Naive thymus-derived CD4-positive, alpha-beta T cell (primary cell): ENCODE data around the gene TMEM132C. TPM values are rescaled to one million over a fixed set of nuclear protein-coding genes. Genes with fewer than 3 reads are reported as not detected.
A peak's percentile ranks its signal among the peaks of the same experiment; 100 is the strongest.

ENCODE experiments used
- ATAC-seq: fragments of 150-1000 bp; cut with Tn5 transposase; 2 replicates; pipeline ENCODE4 v1.10.0; 2021; ENCODE audit warnings: mild to moderate bottlenecking, moderate library complexity
- CTCF ChIA-PET: fragments of 350-600 bp; sonication (Branson Sonifier 250); formaldehyde crosslinking; loops from one replicate; lab custom pipeline; 2021; ENCODE audit warnings: antibody characterized with exemption; lab: Charles Lee
- POLR2A ChIA-PET: fragments of 350-600 bp; sonication (Branson Sonifier 250); formaldehyde crosslinking; loops from one replicate; lab custom pipeline; 2021; ENCODE audit warnings: antibody characterized with exemption, inconsistent platforms; lab: Charles Lee
- DNase-seq, 9 donors: peaks; one replicate each; pipeline versions ENCODE4 v3.0.0 to v3.0.0-alpha.2; 2020 to 2022; ENCODE audit warnings: mixed read lengths in 1 of 9
- H3K27ac ChIP-seq: one replicate; pipeline ENCODE4 v1.7.0; 2013; ENCODE audit warnings: mild to moderate bottlenecking, low read depth, low read length, moderate library complexity
- H3K27me3 ChIP-seq, 2 donors: one replicate each; pipeline ENCODE4 v1.7.0; 2013; ENCODE audit warnings: low read length in 2 of 2, mild to moderate bottlenecking in 2 of 2, moderate library complexity in 2 of 2; ENCODE audit not compliant: control insufficient read depth in 2 of 2, insufficient read depth in 2 of 2
- H3K36me3 ChIP-seq, 3 experiments: 1 replicate in 2 of 3; 2 replicates in 1 of 3; pipeline ENCODE4 v1.7.0; 2013; ENCODE audit warnings: low read length in 3 of 3, mild to moderate bottlenecking in 3 of 3, moderate library complexity in 1 of 3; ENCODE audit not compliant: insufficient read depth in 3 of 3, control insufficient read depth in 2 of 3
- H3K4me1 ChIP-seq, 2 donors: one replicate each; pipeline ENCODE4 v1.7.0; 2013; ENCODE audit warnings: low read length in 2 of 2, mild to moderate bottlenecking in 2 of 2, moderate library complexity in 1 of 2; ENCODE audit not compliant: control insufficient read depth in 2 of 2, insufficient read depth in 2 of 2
- H3K4me3 ChIP-seq: 2 replicates; pipeline ENCODE4 v1.7.0; 2013; ENCODE audit warnings: mild to moderate bottlenecking, low read length
- H3K9me3 ChIP-seq, 3 experiments: 1 replicate in 2 of 3; 2 replicates in 1 of 3; pipeline ENCODE4 v1.7.0; 2013; ENCODE audit warnings: low read length in 3 of 3; ENCODE audit not compliant: control insufficient read depth in 2 of 3
- H3K27ac Mint-ChIP-seq, 9 donors: one replicate each; pipeline ENCODE4 v1.8.0; 2020 to 2022; ENCODE audit warnings: mixed read lengths in 9 of 9, mild to moderate bottlenecking in 8 of 9, moderate library complexity in 5 of 9, inconsistent platforms in 2 of 9
- H3K27me3 Mint-ChIP-seq, 5 donors: one replicate each; pipeline ENCODE4 v1.8.0; 2021 to 2022; ENCODE audit warnings: mixed read lengths in 5 of 5, mild to moderate bottlenecking in 1 of 5
- H3K36me3 Mint-ChIP-seq, 5 donors: one replicate each; pipeline ENCODE4 v1.8.0; 2020 to 2022; ENCODE audit warnings: mixed read lengths in 5 of 5, mild to moderate bottlenecking in 3 of 5, inconsistent platforms in 1 of 5
- H3K4me1 Mint-ChIP-seq, 7 donors: one replicate each; pipeline ENCODE4 v1.8.0; 2020 to 2022; ENCODE audit warnings: mixed read lengths in 7 of 7, mild to moderate bottlenecking in 3 of 7, inconsistent platforms in 1 of 7
- H3K4me3 Mint-ChIP-seq, 10 donors: one replicate each; pipeline ENCODE4 v1.8.0; 2020 to 2022; ENCODE audit warnings: mild to moderate bottlenecking in 10 of 10, mixed read lengths in 10 of 10, moderate library complexity in 6 of 10, inconsistent platforms in 2 of 10
- H3K9me3 Mint-ChIP-seq, 11 donors: one replicate each; pipeline ENCODE4 v1.8.0; 2020 to 2022; ENCODE audit warnings: mixed read lengths in 11 of 11, mild to moderate bottlenecking in 4 of 11, inconsistent platforms in 1 of 11, moderate library complexity in 1 of 11
- intact Hi-C, 2 donors: fragments of 100-400 bp; cut with micrococcal nuclease; formaldehyde crosslinking; loops; one replicate each; pipeline ENCODE4 v1.15.1; 2023
- polyA plus RNA-seq, 2 donors: library from polyadenylated mRNA; unstranded; fragments of 300-500 nt; fragmentation: Illumina TruSeq; gene quantifications; one replicate each; pipeline ENCODE4 v1.2.3, GENCODE V29; 2021
- total RNA-seq, 6 experiments: library from RNA in 5 of 6; stranded (reverse) in 5 of 6; gene quantifications; 1 replicate in 5 of 6; 2 replicates in 1 of 6; pipeline ENCODE4 v1.2.3 and lab custom pipeline; 2021 to 2026

The TMEM132C gene
- total and polyA plus RNA-seq, 7 experiments from 2014 or later = not detected

GRCh38 chr12:128353301-128353700 is 86.3 kb downstream of the TMEM132C start:
- H3K4me1 Mint-ChIP-seq = peaks cover 0 to 2% (median 0%) of the 10 kb centered on the region in 7 donors
- no peaks in the 10 kb centered on the region for H3K36me3 ChIP-seq
- H3K4me3 Mint-ChIP-seq = no peak overlapping the region
- intact Hi-C loops = no loop called here
- H3K27me3 Mint-ChIP-seq = peaks cover 0 to 38% (median 22%) of the 10 kb centered on the region in 5 donors
- H3K27ac Mint-ChIP-seq = no peak overlapping the region
- CTCF ChIA-PET = no interaction called here
- POLR2A ChIA-PET = no interaction called here
- no peak overlapping the region for H3K4me3 ChIP-seq
- peaks cover 0 to 7% (median 0%) of the 10 kb centered on the region in 3 experiments for H3K9me3 ChIP-seq
- no peak overlapping the region for H3K27ac ChIP-seq
- DNase-seq = no peak
- no peak for ATAC-seq
- peaks cover 11 to 41% (median 19%) of the 10 kb centered on the region in 11 donors for H3K9me3 Mint-ChIP-seq
- no peaks in the 10 kb centered on the region for H3K27me3 ChIP-seq
- H3K36me3 Mint-ChIP-seq = peaks cover 0 to 14% (median 0%) of the 10 kb centered on the region in 5 donors
- H3K4me1 ChIP-seq = no peaks in the 10 kb centered on the region

GRCh38 chr12:128356547-128356946 is 89.6 kb downstream of the TMEM132C start:
- Histone ChIP-seq H3K9me3 (peaks cover 0 to 7% (median 0%) of the 10 kb centered on the region in 3 experiments), H3K27me3 (no peaks in the 10 kb centered on the region), H3K4me3 (no peak overlapping the region), H3K4me1 (no peaks in the 10 kb centered on the region), H3K27ac (no peak overlapping the region), H3K36me3 (no peaks in the 10 kb centered on the region)
- intact Hi-C loops = no loop called here
- peaks cover 0 to 14% (median 0%) of the 10 kb centered on the region in 5 donors for H3K36me3 Mint-ChIP-seq
- no peak overlapping the region for H3K27ac Mint-ChIP-seq
- POLR2A ChIA-PET = no interaction called here
- H3K9me3 Mint-ChIP-seq = peaks cover 6 to 34% (median 14%) of the 10 kb centered on the region in 11 donors
- CTCF ChIA-PET = no interaction called here
- ATAC-seq (no peak), DNase-seq (no peak)
- H3K27me3 Mint-ChIP-seq = peaks cover 0 to 36% (median 21%) of the 10 kb centered on the region in 5 donors
- no peak overlapping the region for H3K4me3 Mint-ChIP-seq
- peaks cover 0 to 2% (median 0%) of the 10 kb centered on the region in 7 donors for H3K4me1 Mint-ChIP-seq

GRCh38 chr12:128361400-128361995 is 94.5 kb downstream of the TMEM132C start:
- intact Hi-C loops = no loop called here
- Histone ChIP-seq H3K36me3 (no peaks in the 10 kb centered on the region), H3K4me1 (no peaks in the 10 kb centered on the region), H3K27me3 (no peaks in the 10 kb centered on the region), H3K4me3 (no peak overlapping the region), H3K9me3 (no peaks in the 10 kb centered on the region), H3K27ac (no peak overlapping the region)
- no peak for DNase-seq
- POLR2A ChIA-PET = no interaction called here
- Mint-ChIP-seq H3K9me3 (peaks cover 0 to 9% (median 2%) of the 10 kb centered on the region in 11 donors), H3K27ac (no peak overlapping the region), H3K36me3 (no peaks in the 10 kb centered on the region), H3K27me3 (peaks cover 5 to 39% (median 25%) of the 10 kb centered on the region in 5 donors), H3K4me1 (no peaks in the 10 kb centered on the region), H3K4me3 (no peak overlapping the region)
- ATAC-seq = no peak
- CTCF ChIA-PET = no interaction called here

GRCh38 chr12:128365032-128365431 is 98.1 kb downstream of the TMEM132C start:
- Mint-ChIP-seq H3K4me3 (no peak overlapping the region), H3K4me1 (no peaks in the 10 kb centered on the region), H3K36me3 (no peaks in the 10 kb centered on the region), H3K27ac (no peak overlapping the region), H3K9me3 (peaks cover 0 to 6% (median 0%) of the 10 kb centered on the region in 11 donors), H3K27me3 (peaks cover 9 to 40% (median 27%) of the 10 kb centered on the region in 5 donors)
- H3K9me3 ChIP-seq = no peaks in the 10 kb centered on the region
- H3K27me3 ChIP-seq = no peaks in the 10 kb centered on the region
- DNase-seq = no peak
- no peaks in the 10 kb centered on the region for H3K4me1 ChIP-seq
- no peaks in the 10 kb centered on the region for H3K36me3 ChIP-seq
- ChIA-PET POLR2A (no interaction called here), CTCF (no interaction called here)
- no peak overlapping the region for H3K4me3 ChIP-seq
- intact Hi-C loops = no loop called here
- ATAC-seq = no peak
- no peak overlapping the region for H3K27ac ChIP-seq

GRCh38 chr12:128365651-128366231 is 98.8 kb downstream of the TMEM132C start:
- DNase-seq (no peak), ATAC-seq (no peak)
- no peaks in the 10 kb centered on the region for H3K9me3 ChIP-seq
- POLR2A ChIA-PET = no interaction called here
- H3K4me1 Mint-ChIP-seq = no peaks in the 10 kb centered on the region
- no peaks in the 10 kb centered on the region for H3K36me3 ChIP-seq
- no peaks in the 10 kb centered on the region for H3K36me3 Mint-ChIP-seq
- CTCF ChIA-PET = no interaction called here
- H3K27ac ChIP-seq = no peak overlapping the region
- intact Hi-C loops = no loop called here
- H3K9me3 Mint-ChIP-seq = peaks cover 0 to 6% (median 0%) of the 10 kb centered on the region in 11 donors
- no peak overlapping the region for H3K27ac Mint-ChIP-seq
- H3K4me3 Mint-ChIP-seq = peak overlapping the region in 2 of 10 donors; percentile 33 to 41
- H3K27me3 Mint-ChIP-seq = peaks cover 9 to 40% (median 27%) of the 10 kb centered on the region in 5 donors
- H3K4me1 ChIP-seq = no peaks in the 10 kb centered on the region
- no peaks in the 10 kb centered on the region for H3K27me3 ChIP-seq
- H3K4me3 ChIP-seq = no peak overlapping the region

- H3K36me3 Mint-ChIP-seq = no peaks in the 10 kb centered on the region
- POLR2A ChIA-PET = interaction anchor here (0.6 kb wide), 1 partner anchor 754 kb away, joined by 3 read pairs; no protein-coding TSS in a partner anchor
Observed at GRCh38 chr12:128367961-128368360, 101.0 kb downstream of the TMEM132C start.

More at GRCh38 chr12:128367961-128368360, 101.0 kb downstream of the TMEM132C start:
- H3K4me1 ChIP-seq = no peaks in the 10 kb centered on the region
- Mint-ChIP-seq H3K27ac (no peak overlapping the region), H3K27me3 (peaks cover 9 to 40% (median 27%) of the 10 kb centered on the region in 5 donors), H3K4me1 (no peaks in the 10 kb centered on the region), H3K4me3 (no peak overlapping the region), H3K9me3 (peaks cover 0 to 6% (median 1%) of the 10 kb centered on the region in 11 donors)
- ATAC-seq (no peak), DNase-seq (no peak)
- H3K9me3 ChIP-seq = no peaks in the 10 kb centered on the region
- H3K27ac ChIP-seq = no peak overlapping the region
- H3K27me3 ChIP-seq = no peaks in the 10 kb centered on the region
- intact Hi-C loops = no loop called here
- H3K4me3 ChIP-seq = no peak overlapping the region
- no peaks in the 10 kb centered on the region for H3K36me3 ChIP-seq
- CTCF ChIA-PET = no interaction called here
